ENCODE results near the gene DMRTA1. TPM values are rescaled to one million over a fixed set of nuclear protein-coding genes. Genes with fewer than 3 reads are reported as not detected.
"Not testable (repeated sequence)": the region's sequence is repeated elsewhere in the genome, so short reads cannot be mapped to it uniquely, and the experiment has no call there.

The DMRTA1 gene
- total RNA-seq, 1 donor from 2014 or later = not detected

DNA sequence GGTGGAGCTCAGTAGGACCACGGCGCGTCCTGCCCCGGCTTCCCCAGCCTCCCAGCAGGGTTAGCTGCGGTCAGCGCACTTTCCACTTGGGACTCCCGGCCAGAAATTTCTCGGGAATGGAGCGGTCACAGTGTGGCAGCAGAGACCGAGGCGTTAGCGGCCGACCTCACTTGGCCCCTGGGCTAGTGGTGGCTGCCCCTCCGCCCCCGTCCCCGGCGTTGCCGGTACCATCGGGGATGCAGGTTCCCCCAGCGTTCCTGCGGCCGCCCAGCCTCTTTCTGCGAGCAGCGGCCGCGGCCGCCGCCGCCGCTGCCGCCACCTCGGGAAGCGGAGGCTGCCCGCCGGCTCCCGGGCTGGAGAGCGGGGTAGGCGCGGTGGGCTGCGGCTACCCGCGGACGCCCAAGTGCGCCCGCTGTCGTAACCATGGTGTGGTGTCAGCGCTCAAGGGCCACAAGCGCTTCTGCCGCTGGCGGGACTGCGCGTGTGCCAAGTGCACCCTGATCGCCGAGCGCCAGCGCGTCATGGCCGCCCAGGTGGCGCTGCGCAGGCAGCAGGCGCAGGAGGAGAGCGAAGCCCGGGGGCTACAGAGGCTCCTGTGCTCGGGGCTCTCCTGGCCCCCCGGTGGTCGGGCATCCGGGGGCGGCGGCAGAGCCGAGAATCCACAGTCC is 460 bp downstream of the DMRTA1 start:
- Mint-ChIP-seq H3K27ac (no peak overlapping the region), H3K36me3 (ENCODE audit: low read depth) (no peaks in the 10 kb centered on the region), H3K4me1 (peaks cover 3% of the 10 kb centered on the region), H3K27me3 (peaks cover 46% of the 10 kb centered on the region), H3K9me3 (peaks cover 7% of the 10 kb centered on the region), H3K4me3 (no peak overlapping the region)
- intact Hi-C loops (cut with micrococcal nuclease) = loop anchor here (5.0 kb wide), 1 partner anchor 480 kb away; no protein-coding TSS in a partner anchor
- peak; percentile 68 for DNase-seq

GRCh38 chr9:22447618-22448305 is 1.1 kb downstream of the DMRTA1 start:
- H3K4me3 Mint-ChIP-seq = no peak overlapping the region
- H3K4me1 Mint-ChIP-seq = peaks cover 3% of the 10 kb centered on the region
- peaks cover 47% of the 10 kb centered on the region for H3K27me3 Mint-ChIP-seq
- DNase-seq = no peak
- H3K9me3 Mint-ChIP-seq = peaks cover 7% of the 10 kb centered on the region
- H3K36me3 Mint-ChIP-seq (ENCODE audit: low read depth) = no peaks in the 10 kb centered on the region
- intact Hi-C loops (cut with micrococcal nuclease) = loop anchor here (5.0 kb wide), 1 partner anchor 480 kb away; no protein-coding TSS in a partner anchor
- no peak overlapping the region for H3K27ac Mint-ChIP-seq

- Mint-ChIP-seq H3K27me3 (peaks cover 40% of the 10 kb centered on the region), H3K4me3 (no peak overlapping the region), H3K4me1 (peaks cover 3% of the 10 kb centered on the region), H3K36me3 (ENCODE audit: low read depth) (no peaks in the 10 kb centered on the region), H3K9me3 (peaks cover 7% of the 10 kb centered on the region), H3K27ac (no peak overlapping the region)
- no peak for DNase-seq
- intact Hi-C loops (cut with micrococcal nuclease) = loop anchor here (5.0 kb wide), 1 partner anchor 482 kb away; no protein-coding TSS in a partner anchor
Observed at GRCh38 chr9:22449719-22450118, 3.1 kb downstream of the DMRTA1 start.

- intact Hi-C loops (cut with micrococcal nuclease) = loop anchor here (1.0 to 2.0 kb wide), 3 partner anchors 146 to 639 kb away; no protein-coding TSS in a partner anchor
- Mint-ChIP-seq H3K27me3 (peaks cover 25% of the 10 kb centered on the region), H3K4me1 (no peaks in the 10 kb centered on the region), H3K4me3 (no peak overlapping the region), H3K27ac (no peak overlapping the region), H3K9me3 (no peaks in the 10 kb centered on the region), H3K36me3 (ENCODE audit: low read depth) (no peaks in the 10 kb centered on the region)
- DNase-seq = peak; percentile 79
Observed at GRCh38 chr9:22452415-22453010, 5.9 kb downstream of the DMRTA1 start.

- H3K27ac Mint-ChIP-seq = no peak overlapping the region
- DNase-seq = no peak
- no peaks in the 10 kb centered on the region for H3K9me3 Mint-ChIP-seq
Observed at GRCh38 chr9:22454016-22454415, 7.4 kb downstream of the DMRTA1 start.

DNA sequence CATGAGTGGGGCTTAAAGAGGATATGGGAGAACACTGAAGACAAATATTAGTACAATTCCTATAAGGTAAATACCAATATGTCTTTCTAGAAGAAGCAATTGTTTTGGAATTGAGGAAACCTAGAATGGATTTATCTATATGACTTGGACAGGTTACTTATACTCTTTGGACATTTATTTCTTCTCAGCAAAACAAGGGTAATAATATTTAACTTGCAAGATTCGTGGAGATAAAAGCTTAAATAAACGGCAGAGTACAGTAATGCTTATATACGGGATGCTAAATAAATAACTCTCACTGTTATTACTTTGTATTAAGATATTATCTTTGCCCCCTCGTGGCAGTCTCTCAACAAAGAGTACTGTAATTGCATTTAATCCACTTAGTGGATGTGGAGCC is 8.6 kb downstream of the DMRTA1 start:
- no peaks in the 10 kb centered on the region for H3K9me3 Mint-ChIP-seq

More at GRCh38 chr9:22454016-22454415, 7.4 kb downstream of the DMRTA1 start:
- Mint-ChIP-seq H3K36me3 (ENCODE audit: low read depth) (no peaks in the 10 kb centered on the region), H3K4me3 (no peak overlapping the region), H3K4me1 (no peaks in the 10 kb centered on the region), H3K27me3 (peaks cover 13% of the 10 kb centered on the region)
- intact Hi-C loops (cut with micrococcal nuclease) = no loop called here

GRCh38 chr9:22457448-22457847 is 10.8 kb downstream of the DMRTA1 start:
- H3K36me3 Mint-ChIP-seq (ENCODE audit: low read depth) = no peaks in the 10 kb centered on the region
- DNase-seq = no peak
- intact Hi-C loops (cut with micrococcal nuclease) = no loop called here

More for the DNA sequence above, 8.6 kb downstream of the DMRTA1 start:
- intact Hi-C loops (cut with micrococcal nuclease) = no loop called here
- Mint-ChIP-seq H3K27ac (no peak overlapping the region), H3K27me3 (peaks cover 9% of the 10 kb centered on the region), H3K4me1 (no peaks in the 10 kb centered on the region), H3K4me3 (no peak overlapping the region), H3K36me3 (ENCODE audit: low read depth) (no peaks in the 10 kb centered on the region)
- DNase-seq = no peak

GRCh38 chr9:22463205-22463604 is 16.6 kb downstream of the DMRTA1 start:
- Mint-ChIP-seq H3K36me3 (ENCODE audit: low read depth) (no peaks in the 10 kb centered on the region), H3K4me3 (no peak overlapping the region), H3K27me3 (peaks cover 3% of the 10 kb centered on the region), H3K27ac (no peak overlapping the region), H3K4me1 (no peaks in the 10 kb centered on the region), H3K9me3 (no peaks in the 10 kb centered on the region)
- intact Hi-C loops (cut with micrococcal nuclease) = no loop called here
- DNase-seq = no peak

More at GRCh38 chr9:22457448-22457847, 10.8 kb downstream of the DMRTA1 start:
- Mint-ChIP-seq H3K4me1 (no peaks in the 10 kb centered on the region), H3K9me3 (no peaks in the 10 kb centered on the region), H3K4me3 (no peak overlapping the region), H3K27me3 (peaks cover 2% of the 10 kb centered on the region), H3K27ac (no peak overlapping the region)

- no peak overlapping the region for H3K27ac Mint-ChIP-seq
- intact Hi-C loops (cut with micrococcal nuclease) = no loop called here
- DNase-seq = peak; percentile 68
- no peaks in the 10 kb centered on the region for H3K9me3 Mint-ChIP-seq
- no peaks in the 10 kb centered on the region for H3K36me3 Mint-ChIP-seq (ENCODE audit: low read depth)
- no peaks in the 10 kb centered on the region for H3K4me1 Mint-ChIP-seq
- H3K27me3 Mint-ChIP-seq = no peaks in the 10 kb centered on the region
- H3K4me3 Mint-ChIP-seq = no peak overlapping the region
Observed at GRCh38 chr9:22469928-22470544, 23.4 kb downstream of the DMRTA1 start.

DNA sequence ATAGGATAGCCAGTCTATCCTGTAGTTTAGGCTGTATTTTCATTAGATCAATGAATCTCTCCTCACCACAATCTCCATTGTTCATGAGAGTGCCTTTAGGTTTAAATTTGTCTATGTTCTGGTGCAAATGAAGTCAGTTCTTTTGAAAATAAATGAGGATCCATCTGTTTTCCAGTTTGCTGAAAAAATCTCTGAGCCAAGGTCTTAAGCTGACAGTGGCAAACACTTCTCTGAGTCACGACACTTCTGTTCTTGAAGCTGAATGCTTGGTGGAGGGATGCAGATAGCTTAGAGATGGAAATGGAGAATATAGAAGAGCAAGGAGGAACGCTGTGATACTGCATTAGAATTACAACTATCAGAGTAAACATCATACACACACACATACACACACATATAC is 34.9 kb downstream of the DMRTA1 start:
- H3K27me3 Mint-ChIP-seq = no peaks in the 10 kb centered on the region
- H3K36me3 Mint-ChIP-seq (ENCODE audit: low read depth) = no peaks in the 10 kb centered on the region
- no peak for DNase-seq
- H3K4me1 Mint-ChIP-seq = no peaks in the 10 kb centered on the region
- H3K4me3 Mint-ChIP-seq = no peak overlapping the region
- no peak overlapping the region for H3K27ac Mint-ChIP-seq
- H3K9me3 Mint-ChIP-seq = no peaks in the 10 kb centered on the region
- intact Hi-C loops (cut with micrococcal nuclease) = no loop called here

DNA sequence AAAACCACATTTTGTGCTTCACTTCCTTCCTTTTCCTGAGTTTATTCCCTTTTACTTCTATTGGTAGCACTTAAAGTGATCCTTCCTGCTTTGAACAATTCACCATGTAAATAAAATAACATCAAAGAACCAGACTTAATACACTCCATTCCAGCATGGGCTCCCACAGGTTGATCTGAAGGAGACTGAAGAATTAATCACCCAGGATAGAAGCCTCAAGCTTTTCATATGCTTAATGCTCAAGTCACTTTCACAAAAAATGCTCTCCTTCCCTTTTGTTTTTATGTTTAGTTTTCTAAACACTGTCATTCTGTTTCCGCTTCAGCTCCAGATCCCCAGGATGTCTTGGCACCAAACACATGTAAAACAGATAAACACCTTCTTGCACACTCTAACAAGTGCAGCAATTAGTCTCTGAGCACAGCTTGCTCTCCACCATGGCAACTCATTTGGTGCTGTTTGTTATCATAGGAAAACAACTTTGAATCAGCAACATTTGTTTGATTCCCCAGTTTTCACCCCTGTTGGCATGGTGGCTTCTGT is 37.0 kb downstream of the DMRTA1 start:
- Mint-ChIP-seq H3K9me3 (no peaks in the 10 kb centered on the region), H3K4me1 (no peaks in the 10 kb centered on the region), H3K27me3 (no peaks in the 10 kb centered on the region), H3K36me3 (ENCODE audit: low read depth) (no peaks in the 10 kb centered on the region), H3K27ac (no peak overlapping the region), H3K4me3 (no peak overlapping the region)
- no peak for DNase-seq
- intact Hi-C loops (cut with micrococcal nuclease) = no loop called here

DNA sequence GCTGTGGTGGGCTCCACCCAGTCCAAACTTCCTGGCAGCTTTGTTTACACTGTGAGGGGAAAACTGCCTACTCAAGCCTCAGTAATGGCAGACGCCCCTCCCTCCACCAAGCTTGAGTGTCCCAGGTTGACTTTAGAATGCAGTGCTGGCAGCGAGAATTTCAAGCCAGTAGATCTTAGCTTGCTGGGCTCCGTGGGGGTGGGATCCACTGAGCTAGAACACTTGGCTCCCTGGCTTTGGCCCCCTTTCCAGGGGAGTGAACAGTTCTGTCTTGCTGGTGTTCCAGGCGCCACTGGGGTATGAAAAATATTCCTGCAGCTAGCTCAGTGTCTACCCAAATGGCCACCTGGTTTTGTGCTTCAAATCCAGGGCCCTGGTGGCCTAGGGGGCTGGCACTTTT is 49.6 kb downstream of the DMRTA1 start:
- intact Hi-C loops (cut with micrococcal nuclease); H3K36me3 Mint-ChIP-seq (ENCODE audit: low read depth); H3K27ac Mint-ChIP-seq; DNase-seq; H3K9me3 Mint-ChIP-seq; H3K27me3 Mint-ChIP-seq; H3K4me1 Mint-ChIP-seq; H3K4me3 Mint-ChIP-seq: not testable (repeated sequence)
